ENCODE data around the gene RBMX. TPM values are rescaled to one million over a fixed set of nuclear protein-coding genes. Genes with fewer than 3 reads are reported as not detected.
A peak's percentile ranks its signal among the peaks of the same experiment; 100 is the strongest.
"Not testable (repeated sequence)": the region's sequence is repeated elsewhere in the genome, so short reads cannot be mapped to it uniquely, and the experiment has no call there.

The RBMX gene
- total RNA-seq, 1 donor = 271 TPM

GRCh38 chrX:136879001-136879687, 1.4 kb downstream of the RBMX start:
- DNase-seq (ENCODE audit: low read depth in 2 of 3, low spot score in 2 of 3) = peak in 1 of 3 donors; percentile 42

GRCh38 chrX:136878423-136878822, 2.1 kb downstream of the RBMX start:
- DNase-seq (ENCODE audit: low read depth in 2 of 3, low spot score in 2 of 3) = no peak

- DNase-seq (ENCODE audit: low read depth in 2 of 3, low spot score in 2 of 3) = not testable (repeated sequence)
Measured at GRCh38 chrX:136874114-136874513, 6.4 kb downstream of the RBMX start.

- DNase-seq (ENCODE audit: low read depth in 2 of 3, low spot score in 2 of 3) = not testable (repeated sequence)
Measured at GRCh38 chrX:136873210-136873609, 7.3 kb downstream of the RBMX start.

GRCh38 chrX:136872091-136872700, 8.3 kb downstream of the RBMX start:
- no peak for DNase-seq (ENCODE audit: low read depth in 2 of 3, low spot score in 2 of 3)

GRCh38 chrX:136870064-136870463, 10.5 kb downstream of the RBMX start:
- DNase-seq (ENCODE audit: low read depth in 2 of 3, low spot score in 2 of 3) = no peak

- no peak for DNase-seq (ENCODE audit: low read depth in 2 of 3, low spot score in 2 of 3)
Measured at GRCh38 chrX:136868283-136869055, 12.1 kb downstream of the RBMX start.

- no peak for DNase-seq (ENCODE audit: low read depth in 2 of 3, low spot score in 2 of 3)
Measured at GRCh38 chrX:136867518-136867917, 13.0 kb downstream of the RBMX start.

GRCh38 chrX:136867096-136867491, 13.4 kb downstream of the RBMX start:
- DNase-seq (ENCODE audit: low read depth in 2 of 3, low spot score in 2 of 3) = no peak

GRCh38 chrX:136866337-136867095, 14.0 kb downstream of the RBMX start:
- DNase-seq (ENCODE audit: low read depth in 2 of 3, low spot score in 2 of 3) = no peak

GRCh38 chrX:136865270-136866158, 15.0 kb downstream of the RBMX start:
- no peak for DNase-seq (ENCODE audit: low read depth in 2 of 3, low spot score in 2 of 3)

- no peak for DNase-seq (ENCODE audit: low read depth in 2 of 3, low spot score in 2 of 3)
Measured at GRCh38 chrX:136863826-136864225, 16.7 kb downstream of the RBMX start.

- no peak for DNase-seq (ENCODE audit: low read depth in 2 of 3, low spot score in 2 of 3)
Measured at GRCh38 chrX:136862546-136862945, 18.0 kb downstream of the RBMX start.

- DNase-seq (ENCODE audit: low read depth in 2 of 3, low spot score in 2 of 3) = no peak
Measured at GRCh38 chrX:136861877-136862276, 18.6 kb downstream of the RBMX start.

- DNase-seq (ENCODE audit: low read depth in 2 of 3, low spot score in 2 of 3) = no peak
Measured at GRCh38 chrX:136858007-136858756, 22.3 kb downstream of the RBMX start.

- no peak for DNase-seq (ENCODE audit: low read depth in 2 of 3, low spot score in 2 of 3)
Measured at GRCh38 chrX:136856551-136856950, 24.0 kb downstream of the RBMX start.

GRCh38 chrX:136856050-136856449, 24.5 kb downstream of the RBMX start:
- DNase-seq (ENCODE audit: low read depth in 2 of 3, low spot score in 2 of 3) = no peak

- DNase-seq (ENCODE audit: low read depth in 2 of 3, low spot score in 2 of 3) = no peak
Measured at GRCh38 chrX:136851526-136851925, 29.0 kb downstream of the RBMX start.

- DNase-seq (ENCODE audit: low read depth in 2 of 3, low spot score in 2 of 3) = no peak
Measured at GRCh38 chrX:136850441-136851175, 29.9 kb downstream of the RBMX start.

Data from hematopoietic multipotent progenitor cell (in vitro differentiated cells).